Measurements from ENCODE around the gene SLC4A1AP.
A peak's percentile ranks its signal among the peaks of the same experiment; 100 is the strongest.

GRCh38 chr2:27627963-27628766, 35.5 kb upstream of the SLC4A1AP start:
- TF ChIP-seq CTCF (IDR thresholded peaks at IDR 0.05) (no peak), POLR2A (IDR thresholded peaks at IDR 0.05) (peak; percentile 5 to 71)

Measured in adrenal gland (tissue), 5 donors.